Sigmoid colon (tissue), 7 donors: Measurements from ENCODE around the gene GJD3. TPM values are rescaled to one million over a fixed set of nuclear protein-coding genes. Genes with fewer than 3 reads are reported as not detected.

Experiments
- DNase-seq: peaks from one replicate; pipeline ENCODE4 v3.0.0-alpha.2; 2019
- H3K27ac ChIP-seq, 4 donors: fragments of 200-600 bp; sonication (generic); one replicate each; pipeline ENCODE4 v1.5.1; 2016 to 2019; ENCODE audit warnings: mild to moderate bottlenecking in 1 of 4
- H3K27me3 ChIP-seq, 3 donors: fragments of 200-600 bp; sonication (generic); one replicate each; pipeline ENCODE4 v1.5.1; 2019; ENCODE audit warnings: mild to moderate bottlenecking in 1 of 3
- H3K36me3 ChIP-seq, 4 donors: fragments of 200-600 bp; sonication (generic); one replicate each; pipeline ENCODE4 v1.5.1; 2016 to 2019
- H3K4me1 ChIP-seq, 4 donors: fragments of 200-600 bp; sonication (generic); one replicate each; pipeline ENCODE4 v1.5.1; 2017 to 2019
- H3K4me3 ChIP-seq, 4 donors: fragments of 200-600 bp; sonication (generic); one replicate each; pipeline ENCODE4 v1.5.1; 2017 to 2019; ENCODE audit warnings: mild to moderate bottlenecking in 2 of 4, moderate library complexity in 1 of 4
- H3K9me3 ChIP-seq, 4 donors: fragments of 200-600 bp in 3 of 4; sonication (generic) in 3 of 4; one replicate each; pipeline versions ENCODE4 v1.5.1 to v1.6.1; 2013 to 2019
- EP300 ChIP-seq, 4 donors: sonication (generic); formaldehyde crosslinking; IDR thresholded peaks; one replicate each; pipeline ENCODE4 v1.6.1; 2017; ENCODE audit warnings: antibody characterized with exemption in 4 of 4
- POLR2A ChIP-seq, 2 donors: fragments of 450-650 bp; IDR thresholded peaks; one replicate each; pipeline ENCODE4 v1.6.1; 2016; ENCODE audit warnings: antibody characterized with exemption in 2 of 2, mild to moderate bottlenecking in 2 of 2, moderate library complexity in 2 of 2
- POLR2AphosphoS5 ChIP-seq, 4 donors: sonication (generic); formaldehyde crosslinking; IDR thresholded peaks; one replicate each; pipeline ENCODE4 v1.6.1; 2017; ENCODE audit warnings: antibody characterized with exemption in 4 of 4
- WGBS, 2 donors: extraction: QIAGEN DNeasy Blood & Tissue Kit; methylation state at CpG; one replicate each; pipeline ENCODE4 v1.1.7; 2013; 5-methylcytosine and 5-hydroxymethylcytosine counted together
- intact Hi-C: fragments of 100-400 bp; cut with DNase I; formaldehyde crosslinking; loops from one replicate; pipeline ENCODE4 v1.15.1; 2023
- polyA plus RNA-seq, 3 donors: library from polyadenylated mRNA; stranded (reverse); fragments of 200-250 nt; gene quantifications; one replicate each; pipeline ENCODE4 v1.2.3, GENCODE V29; 2013
- total RNA-seq, 4 donors: library from RNA; depleted of rRNA; stranded (reverse); fragments of >200 nt; gene quantifications; one replicate each; pipeline ENCODE4 v1.1.0, GENCODE V29; 2016
- TF ChIP-seq, protein P1 (sequence below), 4 experiments: fragments of 450-650 bp in 3 of 4; fragments of 200-600 bp in 1 of 4; IDR thresholded peaks; one replicate each; pipeline ENCODE4 v1.5.1; 2016 to 2019; ENCODE audit warnings: antibody characterized with exemption in 4 of 4, mild to moderate bottlenecking in 3 of 4, moderate library complexity in 2 of 4
- donor health status: healthy with polysubstance abuse.
- donor health status: Bipolar disorder and iron deficiency.
- donor health status: healthy.

The GJD3 gene
- total and polyA plus RNA-seq, 7 donors: 0.49 to 2.1 (median 0.64) TPM; not detected in 4

DNA sequence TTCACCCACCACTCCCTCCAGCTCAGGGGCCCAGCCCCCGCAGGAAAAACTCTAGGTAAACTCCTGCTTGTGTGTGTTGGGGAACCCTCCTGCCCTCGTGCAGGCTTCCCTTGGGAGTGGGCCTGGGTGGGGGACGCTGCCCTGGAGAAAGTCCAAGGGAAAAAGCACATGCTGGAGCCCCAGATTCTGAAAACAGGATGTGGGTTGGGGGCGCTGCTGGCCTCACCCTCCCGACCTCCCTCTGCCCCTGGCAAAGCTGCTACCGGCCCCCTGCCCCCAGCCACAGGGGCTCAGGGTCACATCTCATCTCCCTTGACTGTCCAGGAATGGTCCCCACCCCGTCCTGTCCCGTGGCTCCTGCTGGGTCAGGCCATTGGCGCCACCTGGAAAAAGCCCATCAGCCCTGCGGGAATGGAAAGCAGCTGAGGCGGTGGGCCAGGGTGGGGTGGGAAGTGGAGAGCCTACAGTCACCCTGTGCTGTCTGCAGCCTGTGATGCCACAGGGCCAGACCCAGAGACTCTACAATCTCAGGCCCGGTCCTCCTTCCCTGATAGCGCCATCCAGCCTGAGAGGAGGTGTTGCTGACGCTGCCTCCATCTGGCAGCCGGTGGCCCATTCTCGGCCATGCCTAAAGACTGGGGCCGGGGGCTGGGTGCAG is 2.5 kb upstream of the GJD3 start:
- 76 to 83% methylated on average over 17 of the region's 17 CpGs for WGBS, 2 donors
- TF ChIP-seq POLR2AphosphoS5 (IDR thresholded peaks at IDR 0.05) (no peak), POLR2A (IDR thresholded peaks at IDR 0.05) (no peak), EP300 (IDR thresholded peaks at IDR 0.05) (no peak)
- TF ChIP-seq, protein P1, sequence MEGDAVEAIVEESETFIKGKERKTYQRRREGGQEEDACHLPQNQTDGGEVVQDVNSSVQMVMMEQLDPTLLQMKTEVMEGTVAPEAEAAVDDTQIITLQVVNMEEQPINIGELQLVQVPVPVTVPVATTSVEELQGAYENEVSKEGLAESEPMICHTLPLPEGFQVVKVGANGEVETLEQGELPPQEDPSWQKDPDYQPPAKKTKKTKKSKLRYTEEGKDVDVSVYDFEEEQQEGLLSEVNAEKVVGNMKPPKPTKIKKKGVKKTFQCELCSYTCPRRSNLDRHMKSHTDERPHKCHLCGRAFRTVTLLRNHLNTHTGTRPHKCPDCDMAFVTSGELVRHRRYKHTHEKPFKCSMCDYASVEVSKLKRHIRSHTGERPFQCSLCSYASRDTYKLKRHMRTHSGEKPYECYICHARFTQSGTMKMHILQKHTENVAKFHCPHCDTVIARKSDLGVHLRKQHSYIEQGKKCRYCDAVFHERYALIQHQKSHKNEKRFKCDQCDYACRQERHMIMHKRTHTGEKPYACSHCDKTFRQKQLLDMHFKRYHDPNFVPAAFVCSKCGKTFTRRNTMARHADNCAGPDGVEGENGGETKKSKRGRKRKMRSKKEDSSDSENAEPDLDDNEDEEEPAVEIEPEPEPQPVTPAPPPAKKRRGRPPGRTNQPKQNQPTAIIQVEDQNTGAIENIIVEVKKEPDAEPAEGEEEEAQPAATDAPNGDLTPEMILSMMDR (IDR thresholded peaks at IDR 0.05): no peak

DNA sequence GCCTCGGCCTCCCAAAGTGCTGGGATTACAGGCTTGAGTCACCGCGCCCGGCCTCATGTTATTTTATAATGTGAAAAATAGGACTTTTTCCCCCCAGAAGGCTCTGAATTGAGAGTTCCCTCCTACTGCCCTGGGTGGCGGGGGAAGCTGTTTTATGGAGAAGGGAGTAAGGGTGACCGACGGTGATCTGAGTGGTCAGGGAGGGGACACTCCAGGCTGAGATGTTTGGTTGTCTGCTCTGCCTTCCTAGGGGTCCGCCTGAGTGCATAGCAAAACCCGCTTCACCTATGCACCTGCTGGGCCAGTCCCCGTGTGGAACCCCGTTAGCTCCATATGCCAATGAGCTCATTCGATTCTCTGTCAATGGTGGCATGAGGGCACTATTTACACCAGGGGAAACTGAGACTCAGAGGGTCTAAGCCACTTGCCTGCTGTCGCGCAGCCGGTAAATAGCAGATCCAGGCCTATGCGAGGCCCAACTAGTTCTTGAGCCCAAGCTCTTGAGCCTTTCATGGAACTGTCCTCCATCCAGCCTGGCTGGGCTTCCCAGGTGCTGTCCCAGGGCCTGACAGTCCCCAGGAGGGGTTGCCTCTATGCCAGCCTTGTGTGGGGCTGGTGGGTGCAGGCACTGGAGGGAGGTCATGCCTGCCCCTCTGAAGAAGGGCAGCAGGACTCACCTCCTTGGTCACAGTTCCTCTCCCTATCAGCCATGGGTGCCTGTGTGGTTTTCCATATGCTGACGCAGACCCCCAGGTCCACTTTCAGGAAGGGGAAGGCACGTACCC is 1.7 kb upstream of the GJD3 start:
- 94 to 95% methylated on average over 18 of the region's 18 CpGs for WGBS, 2 donors
- Histone ChIP-seq H3K36me3 (no peaks in the 10 kb centered on the region), H3K4me1 (peaks cover 0 to 18% (median 14%) of the 10 kb centered on the region in 4 donors), H3K27me3 (peaks cover 0 to 5% (median 0%) of the 10 kb centered on the region in 3 donors), H3K9me3 (no peaks in the 10 kb centered on the region), H3K27ac (no peak overlapping the region), H3K4me3 (no peak overlapping the region)
- intact Hi-C loops: no loop called here
- TF ChIP-seq POLR2A (IDR thresholded peaks at IDR 0.05): no peak
- no peak for TF ChIP-seq POLR2AphosphoS5 (IDR thresholded peaks at IDR 0.05)
- peak; percentile 50 for DNase-seq

More for the DNA sequence above, 2.5 kb upstream of the GJD3 start:
- Histone ChIP-seq H3K27ac (no peak overlapping the region), H3K27me3 (peaks cover 0 to 5% (median 0%) of the 10 kb centered on the region in 3 donors), H3K4me3 (no peak overlapping the region), H3K36me3 (no peaks in the 10 kb centered on the region), H3K4me1 (peaks cover 0 to 18% (median 14%) of the 10 kb centered on the region in 4 donors), H3K9me3 (no peaks in the 10 kb centered on the region)
- peak; percentile 54 for DNase-seq
- intact Hi-C loops: no loop called here

DNA sequence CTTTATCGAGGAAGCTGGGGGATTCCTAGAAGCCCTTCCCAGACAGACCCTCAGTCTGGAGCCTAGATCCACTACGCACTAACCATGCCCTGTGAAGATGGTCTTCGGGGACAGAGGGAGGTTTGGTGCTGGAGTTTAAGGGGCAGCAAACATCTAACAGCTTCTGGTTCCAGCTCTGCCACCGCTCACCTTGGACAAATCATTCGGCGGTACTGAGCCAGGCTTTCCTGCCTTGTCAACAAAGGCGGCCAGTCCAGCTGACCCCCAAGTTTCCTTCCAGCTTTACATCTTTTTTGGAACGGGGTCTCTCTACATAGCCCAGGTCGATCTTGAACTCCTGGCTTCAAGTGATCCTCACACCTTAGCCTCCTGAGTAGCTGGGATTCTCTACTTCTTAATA is 369 bp upstream of the GJD3 start:
- intact Hi-C loops: loop anchor here (5.0 kb wide), 1 partner anchor 32 kb away; no protein-coding TSS in a partner anchor
- Histone ChIP-seq H3K4me3 (no peak overlapping the region), H3K27ac (no peak overlapping the region), H3K27me3 (peaks cover 0 to 5% (median 0%) of the 10 kb centered on the region in 3 donors), H3K36me3 (no peaks in the 10 kb centered on the region), H3K4me1 (peaks cover 0 to 18% (median 14%) of the 10 kb centered on the region in 4 donors), H3K9me3 (no peaks in the 10 kb centered on the region)
- TF ChIP-seq EP300 (IDR thresholded peaks at IDR 0.05) (no peak), POLR2AphosphoS5 (IDR thresholded peaks at IDR 0.05) (no peak)
- WGBS, 2 donors: 93 to 94% methylated on average over 9 of the region's 9 CpGs
- DNase-seq: peak; percentile 50

DNA sequence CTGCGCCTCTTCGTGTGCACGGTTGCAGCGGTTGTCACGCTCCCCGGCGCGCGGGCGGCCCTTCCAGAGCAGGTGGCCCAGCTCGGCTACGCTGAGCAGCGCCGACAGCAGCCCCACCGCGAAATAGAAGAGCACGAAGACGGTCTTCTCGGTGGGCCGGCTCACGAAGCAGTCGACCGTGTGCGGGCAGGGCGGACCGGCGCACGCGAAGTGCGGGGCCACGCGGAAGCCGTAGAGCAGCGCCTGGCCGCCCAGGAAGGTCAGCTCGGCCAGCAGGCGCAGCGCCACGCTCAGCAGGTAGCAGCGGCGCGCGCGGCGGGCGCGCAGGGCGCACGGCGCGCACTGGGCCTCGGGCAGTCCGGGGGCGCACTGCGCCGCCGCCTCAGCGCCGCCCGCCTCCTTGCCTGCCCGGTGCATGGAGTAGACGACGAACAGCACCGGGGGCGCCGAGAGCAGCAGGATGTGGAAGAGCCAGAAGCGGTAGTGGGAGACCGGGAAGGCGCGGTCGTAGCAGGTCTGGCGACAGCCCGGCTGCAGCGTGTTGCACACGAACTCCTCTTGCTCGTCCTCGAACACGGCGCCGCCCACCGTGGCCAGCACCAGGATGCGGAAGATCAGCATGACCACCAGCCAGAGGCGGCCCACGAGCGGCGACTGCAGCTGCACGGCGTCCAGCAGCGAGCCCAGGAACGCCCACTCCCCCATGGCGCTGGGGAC is 1.3 kb downstream of the GJD3 start:
- H3K27me3 ChIP-seq: peaks cover 0 to 5% (median 0%) of the 10 kb centered on the region in 3 donors
- no peaks in the 10 kb centered on the region for H3K36me3 ChIP-seq
- H3K9me3 ChIP-seq: no peaks in the 10 kb centered on the region
- no peak for TF ChIP-seq POLR2AphosphoS5 (IDR thresholded peaks at IDR 0.05)
- TF ChIP-seq EP300 (IDR thresholded peaks at IDR 0.05): no peak
- no peak for TF ChIP-seq POLR2A (IDR thresholded peaks at IDR 0.05)
- TF ChIP-seq, protein P1 (IDR thresholded peaks at IDR 0.05): no peak
- peak overlapping the region in 1 of 4 donors; percentile 31 for H3K27ac ChIP-seq
- peak; percentile 70 for DNase-seq
- intact Hi-C loops: loop anchor here (5.0 kb wide), 1 partner anchor 34 kb away; no protein-coding TSS in a partner anchor
- 3 to 4% methylated on average over 91 of the region's 91 CpGs for WGBS, 2 donors
- peak overlapping the region; percentile 31 to 61 (median 52) for H3K4me3 ChIP-seq
- peaks cover 0 to 27% (median 15%) of the 10 kb centered on the region in 4 donors for H3K4me1 ChIP-seq

DNA sequence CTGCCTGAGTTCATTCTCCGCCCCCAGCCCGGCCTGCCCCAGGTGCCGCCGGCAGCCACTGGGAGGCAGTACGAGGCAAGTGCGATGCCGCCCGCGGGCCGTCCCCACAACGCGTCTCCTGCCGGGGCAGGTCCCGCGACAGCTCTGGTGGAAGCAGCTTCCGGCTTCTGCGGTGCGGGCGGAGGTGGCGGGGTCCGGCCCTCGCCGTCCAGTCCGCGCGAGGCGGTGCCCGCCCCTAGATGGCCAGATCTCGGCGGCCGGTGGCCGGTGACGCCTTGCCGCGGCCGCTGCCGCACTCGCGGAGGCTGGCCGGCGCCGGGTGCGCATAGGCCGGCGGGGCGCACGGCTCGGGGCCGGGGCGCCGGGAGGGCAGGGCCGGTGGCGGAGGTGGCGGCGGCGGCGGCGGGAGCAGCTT is 1.8 kb downstream of the GJD3 start:
- 1% methylated on average over 58 of the region's 58 CpGs for whole genome bisulfite sequencing, 2 donors
- intact Hi-C loops: loop anchor here (5.0 kb wide), 1 partner anchor 35 kb away; no protein-coding TSS in a partner anchor
- peaks cover 0 to 5% (median 0%) of the 10 kb centered on the region in 3 donors for H3K27me3 ChIP-seq
- H3K4me1 ChIP-seq: peaks cover 0 to 31% (median 16%) of the 10 kb centered on the region in 4 donors
- H3K4me3 ChIP-seq: peak overlapping the region; percentile 31 to 61 (median 52)
- H3K27ac ChIP-seq: peak overlapping the region in 1 of 4 donors; percentile 31
- H3K9me3 ChIP-seq: no peaks in the 10 kb centered on the region
- no peaks in the 10 kb centered on the region for H3K36me3 ChIP-seq
- no peak for TF ChIP-seq EP300 (IDR thresholded peaks at IDR 0.05)
- peak in 2 of 4 donors; percentile 14 to 17 for TF ChIP-seq POLR2AphosphoS5 (IDR thresholded peaks at IDR 0.05)
- TF ChIP-seq, protein P1 (IDR thresholded peaks at IDR 0.05): peak in 2 of 4 experiments; percentile 33 to 47
- peak; percentile 79 for DNase-seq
